NCI-H1092 treated with DMSO at 0.1 percent for 48 hours (cell line): ENCODE results near the gene TTC3.

Experiments used
- DNase-seq: peaks from one replicate; lab custom pipeline; 2025; lab: John Stamatoyannopoulos, UW

TTC3 gene

GRCh38 chr21:37061926-37062592 is 11.0 kb upstream of the TTC3 start:
- DNase-seq, result no peak

DNA sequence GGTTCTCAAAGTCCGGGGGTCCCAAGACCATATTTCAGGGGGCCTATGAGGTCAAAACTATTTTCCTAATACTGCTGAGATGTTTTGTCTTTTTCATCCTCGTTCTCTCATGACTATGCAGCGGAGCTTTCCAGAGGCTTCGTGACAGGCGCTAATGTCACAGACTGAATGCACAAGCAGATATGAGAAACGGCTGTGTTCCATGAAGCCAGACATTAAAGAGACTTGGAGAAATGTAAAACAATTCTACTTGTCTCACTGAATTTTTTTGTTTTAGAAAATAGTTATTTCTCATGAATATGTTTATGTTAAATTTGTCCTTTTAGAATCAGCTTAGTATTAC is 10.5 kb upstream of the TTC3 start:
- no peak for DNase-seq

GRCh38 chr21:37063433-37063832 is 9.6 kb upstream of the TTC3 start:
- DNase-seq, result no peak

DNA sequence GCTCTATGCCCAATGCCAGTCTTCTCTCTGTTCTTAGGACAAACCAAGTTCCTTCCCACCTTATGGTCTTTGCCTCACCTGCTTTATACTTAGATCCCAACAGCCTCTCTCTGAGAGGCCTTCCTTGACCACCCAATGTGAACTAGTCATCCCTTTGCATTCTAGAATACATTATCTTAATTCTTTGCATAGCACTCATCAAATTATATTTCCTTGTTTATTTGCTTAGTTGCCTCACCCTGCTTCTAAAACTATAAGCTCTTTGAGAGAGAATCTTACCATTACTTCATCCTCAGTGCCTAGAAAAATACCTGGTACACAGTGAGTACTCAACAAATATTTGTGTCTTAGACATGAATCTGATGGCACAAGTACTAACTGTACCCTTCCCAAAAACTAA is 8.2 kb upstream of the TTC3 start:
- DNase-seq, result no peak

GRCh38 chr21:37065561-37066177 is 7.4 kb upstream of the TTC3 start:
- DNase-seq, result no peak

- peak; percentile 58 for DNase-seq
These were observed 1.3 kb upstream of the TTC3 start for GRCh38 chr21:37071561-37072273.

DNA sequence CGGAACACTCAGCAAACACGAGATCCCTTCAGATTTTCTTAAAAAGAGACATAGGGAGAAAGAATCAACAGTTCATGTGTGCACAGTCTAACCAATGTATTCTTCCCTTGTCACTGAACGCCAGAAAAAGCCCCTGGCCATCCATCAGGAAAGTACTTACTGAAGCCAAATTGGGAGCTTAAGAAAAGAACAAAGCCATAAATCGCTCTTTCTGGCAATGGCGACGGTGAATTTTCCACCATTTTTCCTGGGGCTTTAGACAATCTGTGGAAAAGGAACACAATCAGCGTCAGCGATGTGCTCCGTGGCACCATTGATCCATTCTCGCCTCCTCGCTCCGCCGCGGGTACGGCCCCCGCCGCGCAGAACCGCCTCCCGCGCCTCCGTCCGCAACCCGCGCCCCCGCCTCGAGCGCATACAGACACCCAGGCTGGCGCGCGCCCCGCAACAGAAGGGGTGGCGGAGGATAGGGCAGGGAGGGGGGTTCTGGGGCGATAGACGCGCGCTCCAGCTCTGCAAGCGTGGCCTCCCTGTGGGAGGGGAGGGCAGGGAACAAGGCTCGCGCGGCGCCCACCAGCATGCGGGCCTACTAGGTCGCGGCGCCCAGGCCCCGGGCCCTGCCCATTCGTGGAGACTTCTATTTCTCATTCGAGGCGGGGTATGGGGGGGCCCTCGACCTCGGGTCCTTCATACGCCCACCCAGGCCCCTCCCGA is 623 bp upstream of the TTC3 start:
- peak; percentile 85 for DNase-seq

GRCh38 chr21:37073417-37074196 is 553 bp downstream of the TTC3 start:
- peak; percentile 29 for DNase-seq

DNA sequence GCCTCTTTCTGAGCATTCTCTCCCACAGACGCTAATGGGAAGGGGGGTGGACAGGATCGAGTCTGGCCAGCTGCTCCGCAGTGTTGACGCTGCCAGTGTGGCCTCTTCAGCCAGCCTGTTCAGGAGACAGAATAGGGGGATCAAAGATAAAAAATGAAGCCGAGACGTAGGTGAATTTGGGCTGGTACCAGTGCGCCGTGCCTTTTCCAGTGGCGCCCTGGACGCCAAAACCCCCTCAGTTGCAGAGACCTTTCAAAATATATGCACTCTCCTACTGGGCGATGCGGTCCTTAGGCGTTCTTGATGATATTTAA is 1.1 kb downstream of the TTC3 start:
- DNase-seq, result peak; percentile 22

DNA sequence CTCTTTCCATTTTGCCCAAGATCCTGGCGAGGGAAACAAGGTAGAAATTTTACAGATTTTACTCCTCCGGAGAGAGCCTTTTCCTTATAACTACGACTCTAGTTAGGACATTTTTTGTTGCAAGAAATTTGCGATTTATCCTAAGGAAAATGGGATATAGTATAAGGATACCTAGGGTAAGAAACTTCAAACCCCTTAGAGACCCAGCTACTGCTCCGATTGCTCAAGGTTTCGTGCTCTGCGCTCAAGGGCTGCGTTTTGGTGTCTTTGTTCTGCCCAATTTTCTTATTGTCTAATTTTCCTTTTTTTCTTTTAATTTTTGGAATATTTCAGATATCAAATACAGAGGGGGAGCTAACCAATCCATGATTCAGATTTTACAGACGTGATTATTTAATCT is 1.5 kb downstream of the TTC3 start:
- no peak for DNase-seq

DNA sequence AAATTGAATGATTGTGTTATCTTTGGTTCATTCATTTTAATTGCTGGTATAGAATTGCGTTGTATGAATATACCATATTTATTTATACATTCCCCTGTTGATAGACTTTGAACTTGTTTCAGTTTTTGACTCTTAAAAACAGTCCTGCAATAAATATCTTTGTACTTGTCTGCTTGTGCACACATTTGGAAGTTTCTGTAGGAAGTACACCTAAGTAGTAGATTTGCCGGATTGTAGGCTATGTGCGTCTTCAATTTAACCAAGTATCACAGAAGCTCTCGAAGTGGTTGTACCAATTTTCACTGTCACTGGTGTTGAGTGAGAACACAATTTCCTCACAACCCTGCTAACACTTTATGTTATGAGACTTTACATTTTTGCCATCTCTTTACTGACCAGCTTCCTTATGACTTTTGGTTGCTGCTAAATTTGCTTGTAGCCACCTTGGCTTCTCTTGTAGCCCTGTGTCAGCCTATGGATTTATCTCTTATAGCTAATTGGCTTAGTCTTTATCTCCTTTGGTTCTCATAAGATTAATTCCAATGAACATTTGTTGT is 2.2 kb downstream of the TTC3 start:
- no peak for DNase-seq

GRCh38 chr21:37076087-37076850 is 3.2 kb downstream of the TTC3 start:
- DNase-seq, result no peak

DNA sequence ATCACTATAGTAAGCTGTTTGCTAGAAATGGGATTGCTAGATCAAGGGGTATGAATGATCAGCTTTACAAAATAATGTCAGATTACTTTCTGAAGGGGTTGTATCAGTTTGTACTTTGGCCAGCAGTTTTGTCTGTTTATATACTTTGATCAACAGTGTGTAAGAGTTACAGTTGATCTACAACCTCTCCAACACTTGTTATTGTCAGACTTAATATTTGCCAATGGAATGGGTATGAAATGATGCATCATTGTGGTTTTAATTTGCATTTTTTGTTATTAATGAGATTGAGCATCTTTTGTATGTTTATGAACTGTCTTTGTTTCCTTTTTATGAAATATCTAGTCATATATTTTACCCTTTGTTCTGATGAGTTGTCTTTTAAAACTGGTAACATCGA is 4.3 kb downstream of the TTC3 start:
- no peak for DNase-seq

GRCh38 chr21:37079211-37079824 is 6.3 kb downstream of the TTC3 start:
- DNase-seq, result no peak

DNA sequence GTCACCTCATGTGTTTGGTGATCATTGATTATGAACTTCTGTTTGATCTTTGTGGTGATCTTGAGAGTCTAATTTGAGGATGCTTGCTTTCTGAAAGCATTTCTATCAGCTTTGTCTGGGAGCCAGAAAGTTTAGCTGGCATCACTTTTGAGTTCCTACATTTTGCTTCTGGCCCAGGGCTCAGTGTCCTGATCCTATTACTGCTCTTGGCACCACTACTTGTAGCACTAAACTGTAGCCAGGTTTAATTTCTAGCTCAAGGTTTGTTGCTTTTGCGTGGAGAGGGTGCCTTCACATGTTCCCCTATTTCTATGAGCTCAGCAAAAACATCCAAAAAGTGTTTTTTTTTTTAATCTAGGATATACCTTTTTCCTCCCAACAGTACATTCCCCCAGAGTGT is 9.3 kb downstream of the TTC3 start:
- no peak for DNase-seq

- DNase-seq, result no peak
These were observed 9.9 kb downstream of the TTC3 start for GRCh38 chr21:37082856-37083528.

DNA sequence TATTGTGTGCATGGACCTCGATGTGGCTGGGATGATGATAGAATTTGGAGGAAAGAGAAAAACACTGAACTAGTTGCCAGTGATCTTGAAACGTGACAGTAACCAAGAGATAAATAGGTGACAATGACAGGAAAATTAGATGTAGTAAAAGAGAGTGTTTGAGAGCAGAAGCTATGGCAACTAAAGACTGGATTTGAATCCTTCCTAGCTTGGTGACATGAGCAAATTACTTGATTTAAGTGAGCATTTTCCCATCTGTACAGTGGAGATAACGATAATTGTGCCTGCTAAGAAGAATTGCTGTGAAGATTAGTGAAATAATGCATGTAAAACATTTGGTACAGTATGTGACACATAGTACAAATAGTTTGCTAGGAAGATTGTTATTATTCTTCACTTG is 12.7 kb downstream of the TTC3 start:
- DNase-seq, result no peak

DNA sequence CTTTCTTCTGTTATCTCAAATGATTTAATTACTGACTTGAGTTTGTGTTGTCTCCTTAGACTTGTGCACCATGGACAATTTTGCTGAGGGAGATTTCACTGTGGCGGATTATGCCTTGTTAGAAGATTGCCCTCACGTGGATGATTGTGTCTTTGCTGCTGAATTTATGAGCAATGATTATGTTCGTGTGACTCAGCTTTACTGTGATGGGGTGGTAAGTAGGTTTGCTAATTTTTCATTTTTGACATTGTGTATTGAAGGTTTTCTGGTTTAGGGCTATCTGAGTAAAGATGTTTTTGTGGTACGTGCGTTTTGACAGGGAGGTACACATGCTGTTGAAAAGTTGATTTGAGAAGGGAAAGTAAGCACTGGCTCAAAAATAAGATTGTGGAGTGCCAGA is 14.1 kb downstream of the TTC3 start:
- peak; percentile 13 for DNase-seq

DNA sequence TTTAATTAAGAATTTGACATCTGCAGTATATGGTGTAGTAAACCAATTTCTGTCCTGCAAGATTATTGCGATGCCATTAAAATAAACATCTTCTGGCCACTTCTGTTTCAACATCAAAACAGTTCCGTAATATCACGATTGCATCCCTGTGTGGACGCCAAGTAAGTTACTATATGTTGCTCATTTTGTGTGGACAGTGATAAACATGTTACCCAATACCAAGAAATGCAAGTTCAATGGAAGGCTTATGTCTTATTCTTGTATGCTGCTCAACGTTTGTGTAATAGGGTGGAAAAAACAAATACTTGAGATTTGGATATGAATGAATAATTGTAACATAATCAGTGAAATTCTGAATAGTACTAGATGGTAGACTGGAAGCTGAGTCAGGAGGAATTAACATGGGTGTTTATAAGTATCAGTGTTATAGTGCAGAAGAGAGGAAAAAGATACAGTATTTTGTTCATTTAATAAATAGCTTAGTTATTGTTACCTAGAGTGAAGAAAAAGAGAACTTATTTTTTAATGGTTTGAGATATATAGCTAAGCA is 15.2 kb downstream of the TTC3 start:
- no peak for DNase-seq

DNA sequence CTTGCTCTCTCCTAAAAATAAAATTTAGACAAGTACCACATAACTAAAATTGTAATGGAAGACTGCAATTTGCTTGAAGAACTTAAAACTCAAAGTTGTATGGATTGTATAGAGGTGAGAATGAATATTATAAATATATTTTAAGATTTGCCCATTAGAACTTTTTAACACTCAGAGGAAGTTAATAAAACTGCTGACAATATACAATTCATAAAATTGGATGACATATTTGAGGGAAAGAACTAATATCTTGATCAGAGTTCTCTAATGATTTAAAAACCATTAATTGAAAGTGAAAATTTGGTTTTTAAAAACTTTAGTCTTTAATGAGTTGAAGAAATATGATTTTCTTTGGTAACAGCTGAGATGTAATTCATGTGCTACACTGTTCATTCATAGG is 20.9 kb downstream of the TTC3 start:
- DNase-seq, result no peak
